OCI-LY1 (cell line): ENCODE results near the gene ATG5.

Source experiments
- EZH2 ChIP-seq: fragments of 200-600 bp; sonication (generic), shearing (Covaris generic); IDR thresholded peaks from 2 replicates; pipeline ENCODE4 v1.8.0; 2017; ENCODE audit warnings: borderline replicate concordance, mixed run types, mild to moderate bottlenecking, antibody characterized with exemption, low read length, moderate library complexity, mixed read lengths
- TF ChIP-seq, protein P1 (sequence below): fragments of 200-600 bp; sonication (generic), shearing (Covaris generic); IDR thresholded peaks from 2 replicates; pipeline ENCODE4 v1.5.1; 2017; ENCODE audit warnings: mild to moderate bottlenecking, antibody characterized with exemption, low read length, moderate library complexity, mixed read lengths

DNA sequence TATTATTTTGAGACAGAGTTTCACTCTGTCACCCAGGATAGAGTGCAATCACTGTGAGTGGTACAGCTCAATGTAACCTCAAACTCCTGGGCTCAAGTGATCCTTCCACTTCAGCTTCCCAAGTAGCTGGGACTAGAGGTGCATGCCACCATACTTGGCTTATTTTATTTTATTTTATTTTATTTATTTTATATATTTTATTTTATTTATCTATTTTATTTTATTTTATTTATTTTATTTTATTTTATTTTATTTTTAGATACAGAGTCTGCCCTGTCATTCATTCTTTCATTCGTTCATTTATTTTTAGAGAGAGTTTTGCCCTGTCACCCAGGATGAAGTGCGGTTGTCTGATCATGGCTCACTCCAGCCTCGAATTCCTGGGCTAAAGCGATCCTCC is 35.5 kb downstream of the ATG5 start:
- TF ChIP-seq, protein P1, sequence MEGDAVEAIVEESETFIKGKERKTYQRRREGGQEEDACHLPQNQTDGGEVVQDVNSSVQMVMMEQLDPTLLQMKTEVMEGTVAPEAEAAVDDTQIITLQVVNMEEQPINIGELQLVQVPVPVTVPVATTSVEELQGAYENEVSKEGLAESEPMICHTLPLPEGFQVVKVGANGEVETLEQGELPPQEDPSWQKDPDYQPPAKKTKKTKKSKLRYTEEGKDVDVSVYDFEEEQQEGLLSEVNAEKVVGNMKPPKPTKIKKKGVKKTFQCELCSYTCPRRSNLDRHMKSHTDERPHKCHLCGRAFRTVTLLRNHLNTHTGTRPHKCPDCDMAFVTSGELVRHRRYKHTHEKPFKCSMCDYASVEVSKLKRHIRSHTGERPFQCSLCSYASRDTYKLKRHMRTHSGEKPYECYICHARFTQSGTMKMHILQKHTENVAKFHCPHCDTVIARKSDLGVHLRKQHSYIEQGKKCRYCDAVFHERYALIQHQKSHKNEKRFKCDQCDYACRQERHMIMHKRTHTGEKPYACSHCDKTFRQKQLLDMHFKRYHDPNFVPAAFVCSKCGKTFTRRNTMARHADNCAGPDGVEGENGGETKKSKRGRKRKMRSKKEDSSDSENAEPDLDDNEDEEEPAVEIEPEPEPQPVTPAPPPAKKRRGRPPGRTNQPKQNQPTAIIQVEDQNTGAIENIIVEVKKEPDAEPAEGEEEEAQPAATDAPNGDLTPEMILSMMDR: no peak
- TF ChIP-seq EZH2: no peak
